ENCODE data around the gene TBC1D9B.
A peak's percentile ranks its signal among the peaks of the same experiment; 100 is the strongest.

The TBC1D9B gene

GRCh38 chr5:179907556-179908324 is at the start of gene TBC1D9B:
Gene TBC1D9B (minus strand): TSS chr5:179907897. CDS start chr5:179907821, 76 bp downstream.
- no peak for DNase-seq

GRCh38 chr5:179955630-179956029 is 47.9 kb upstream of the TBC1D9B start:
- no peak for DNase-seq

- no peak for DNase-seq
Measured at GRCh38 chr5:179955062-179955461, 47.4 kb upstream of the TBC1D9B start.

GRCh38 chr5:179954434-179954833 is 46.7 kb upstream of the TBC1D9B start:
- no peak for DNase-seq

GRCh38 chr5:179953987-179954386 is 46.3 kb upstream of the TBC1D9B start:
- no peak for DNase-seq

- DNase-seq, result no peak
Measured at GRCh38 chr5:179936976-179937681, 29.4 kb upstream of the TBC1D9B start.

- DNase-seq, result no peak
Measured at GRCh38 chr5:179930788-179931473, 23.2 kb upstream of the TBC1D9B start.

- no peak for DNase-seq
Measured at GRCh38 chr5:179927824-179928223, 20.1 kb upstream of the TBC1D9B start.

- no peak for DNase-seq
Measured at GRCh38 chr5:179926657-179927056, 19.0 kb upstream of the TBC1D9B start.

- peak; percentile 38 for DNase-seq
Measured at GRCh38 chr5:179923436-179923835, 15.7 kb upstream of the TBC1D9B start.

- no peak for DNase-seq
Measured at GRCh38 chr5:179920175-179920574, 12.5 kb upstream of the TBC1D9B start.

GRCh38 chr5:179919487-179920060 is 11.9 kb upstream of the TBC1D9B start:
- DNase-seq, result no peak

GRCh38 chr5:179918742-179919486 is 11.2 kb upstream of the TBC1D9B start:
- no peak for DNase-seq

- no peak for DNase-seq
Measured at GRCh38 chr5:179916523-179916922, 8.8 kb upstream of the TBC1D9B start.

GRCh38 chr5:179915406-179915935 is 7.8 kb upstream of the TBC1D9B start:
- no peak for DNase-seq

GRCh38 chr5:179914032-179914755 is 6.5 kb upstream of the TBC1D9B start:
- DNase-seq, result peak; percentile 89

- DNase-seq, result no peak
Measured at GRCh38 chr5:179913461-179913860, 5.8 kb upstream of the TBC1D9B start.

- no peak for DNase-seq
Measured at GRCh38 chr5:179912951-179913350, 5.3 kb upstream of the TBC1D9B start.

GRCh38 chr5:179912386-179912785 is 4.7 kb upstream of the TBC1D9B start:
- DNase-seq, result no peak

GRCh38 chr5:179909224-179909623 is 1.5 kb upstream of the TBC1D9B start:
- no peak for DNase-seq

- DNase-seq, result no peak
Measured at GRCh38 chr5:179908528-179908927, 831 bp upstream of the TBC1D9B start.

All from SIG-M5 (cell line).